DND-41 (cell line): ENCODE measurements around the gene MAP3K12.

Source experiments
- CTCF ChIP-seq: IDR thresholded peaks from 2 replicates; pipeline ENCODE4 v1.5.1; 2012; ENCODE audit warnings: borderline replicate concordance, low read length, moderate library complexity, mild to moderate bottlenecking; ENCODE audit not compliant: poor library complexity, severe bottlenecking; ENCODE audit errors: extremely low read depth
- EZH2 ChIP-seq: IDR thresholded peaks from 3 replicates; pipeline ENCODE4 v1.6.1; 2012; ENCODE audit warnings: borderline replicate concordance, low read depth, mild to moderate bottlenecking, moderate library complexity, low read length, inconsistent platforms; ENCODE audit not compliant: severe bottlenecking

GRCh38 chr12:53533471-53533870 lies 34.2 kb upstream of the MAP3K12 start:
- TF ChIP-seq CTCF (no peak), EZH2 (no peak)
